Activated naive CD8-positive, alpha-beta T cell treated with anti-CD3 and anti-CD28 coated beads, Interleukin-2, amount 50 U/mL, for 24 hours (primary cell): ENCODE measurements around the gene AKAP12.
"Not testable (repeated sequence)": the region's sequence is repeated elsewhere in the genome, so short reads cannot be mapped to it uniquely, and the experiment has no call there.

Source experiments
- ATAC-seq: fragments of 150-1000 bp; cut with Tn5 transposase; one replicate; pipeline ENCODE4 v1.10.0; 2021
- DNase-seq: peaks from one replicate; pipeline ENCODE4 v3.0.0; 2021
- H3K27ac Mint-ChIP-seq: one replicate; pipeline ENCODE4 v1.8.0; 2021; ENCODE audit warnings: mild to moderate bottlenecking, mixed read lengths
- H3K27me3 Mint-ChIP-seq: one replicate; pipeline ENCODE4 v1.8.0; 2021; ENCODE audit warnings: mixed read lengths
- H3K36me3 Mint-ChIP-seq: one replicate; pipeline ENCODE4 v1.8.0; 2021; ENCODE audit warnings: low read depth, mixed read lengths
- H3K4me1 Mint-ChIP-seq: one replicate; pipeline ENCODE4 v1.8.0; 2021; ENCODE audit warnings: mixed read lengths
- H3K4me3 Mint-ChIP-seq: one replicate; pipeline ENCODE4 v1.8.0; 2021; ENCODE audit warnings: mild to moderate bottlenecking, moderate library complexity, mixed read lengths
- H3K9me3 Mint-ChIP-seq: one replicate; pipeline ENCODE4 v1.8.0; 2021; ENCODE audit warnings: mixed read lengths

Gene AKAP12

DNA sequence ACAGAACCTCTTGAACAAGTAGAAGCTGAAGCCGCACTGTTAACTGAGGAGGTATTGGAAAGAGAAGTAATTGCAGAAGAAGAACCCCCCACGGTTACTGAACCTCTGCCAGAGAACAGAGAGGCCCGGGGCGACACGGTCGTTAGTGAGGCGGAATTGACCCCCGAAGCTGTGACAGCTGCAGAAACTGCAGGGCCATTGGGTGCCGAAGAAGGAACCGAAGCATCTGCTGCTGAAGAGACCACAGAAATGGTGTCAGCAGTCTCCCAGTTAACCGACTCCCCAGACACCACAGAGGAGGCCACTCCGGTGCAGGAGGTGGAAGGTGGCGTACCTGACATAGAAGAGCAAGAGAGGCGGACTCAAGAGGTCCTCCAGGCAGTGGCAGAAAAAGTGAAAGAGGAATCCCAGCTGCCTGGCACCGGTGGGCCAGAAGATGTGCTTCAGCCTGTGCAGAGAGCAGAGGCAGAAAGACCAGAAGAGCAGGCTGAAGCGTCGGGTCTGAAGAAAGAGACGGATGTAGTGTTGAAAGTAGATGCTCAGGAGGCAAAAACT, 111.5 kb downstream of the AKAP12 start:
- ATAC-seq (no peak), DNase-seq (no peak)
- no peaks in the 10 kb centered on the region for H3K4me1 Mint-ChIP-seq
- no peak overlapping the region for H3K27ac Mint-ChIP-seq
- no peaks in the 10 kb centered on the region for H3K27me3 Mint-ChIP-seq
- H3K9me3 Mint-ChIP-seq, result no peaks in the 10 kb centered on the region
- H3K36me3 Mint-ChIP-seq, result no peaks in the 10 kb centered on the region
- H3K4me3 Mint-ChIP-seq, result no peak overlapping the region

DNA sequence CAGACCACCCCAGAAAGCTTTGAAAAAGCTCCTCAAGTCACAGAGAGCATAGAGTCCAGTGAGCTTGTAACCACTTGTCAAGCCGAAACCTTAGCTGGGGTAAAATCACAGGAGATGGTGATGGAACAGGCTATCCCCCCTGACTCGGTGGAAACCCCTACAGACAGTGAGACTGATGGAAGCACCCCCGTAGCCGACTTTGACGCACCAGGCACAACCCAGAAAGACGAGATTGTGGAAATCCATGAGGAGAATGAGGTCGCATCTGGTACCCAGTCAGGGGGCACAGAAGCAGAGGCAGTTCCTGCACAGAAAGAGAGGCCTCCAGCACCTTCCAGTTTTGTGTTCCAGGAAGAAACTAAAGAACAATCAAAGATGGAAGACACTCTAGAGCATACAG, 112.0 kb downstream of the AKAP12 start:
- Mint-ChIP-seq H3K9me3 (no peaks in the 10 kb centered on the region), H3K36me3 (no peaks in the 10 kb centered on the region), H3K27me3 (no peaks in the 10 kb centered on the region), H3K27ac (no peak overlapping the region), H3K4me3 (no peak overlapping the region), H3K4me1 (no peaks in the 10 kb centered on the region)
- DNase-seq (no peak), ATAC-seq (no peak)

DNA sequence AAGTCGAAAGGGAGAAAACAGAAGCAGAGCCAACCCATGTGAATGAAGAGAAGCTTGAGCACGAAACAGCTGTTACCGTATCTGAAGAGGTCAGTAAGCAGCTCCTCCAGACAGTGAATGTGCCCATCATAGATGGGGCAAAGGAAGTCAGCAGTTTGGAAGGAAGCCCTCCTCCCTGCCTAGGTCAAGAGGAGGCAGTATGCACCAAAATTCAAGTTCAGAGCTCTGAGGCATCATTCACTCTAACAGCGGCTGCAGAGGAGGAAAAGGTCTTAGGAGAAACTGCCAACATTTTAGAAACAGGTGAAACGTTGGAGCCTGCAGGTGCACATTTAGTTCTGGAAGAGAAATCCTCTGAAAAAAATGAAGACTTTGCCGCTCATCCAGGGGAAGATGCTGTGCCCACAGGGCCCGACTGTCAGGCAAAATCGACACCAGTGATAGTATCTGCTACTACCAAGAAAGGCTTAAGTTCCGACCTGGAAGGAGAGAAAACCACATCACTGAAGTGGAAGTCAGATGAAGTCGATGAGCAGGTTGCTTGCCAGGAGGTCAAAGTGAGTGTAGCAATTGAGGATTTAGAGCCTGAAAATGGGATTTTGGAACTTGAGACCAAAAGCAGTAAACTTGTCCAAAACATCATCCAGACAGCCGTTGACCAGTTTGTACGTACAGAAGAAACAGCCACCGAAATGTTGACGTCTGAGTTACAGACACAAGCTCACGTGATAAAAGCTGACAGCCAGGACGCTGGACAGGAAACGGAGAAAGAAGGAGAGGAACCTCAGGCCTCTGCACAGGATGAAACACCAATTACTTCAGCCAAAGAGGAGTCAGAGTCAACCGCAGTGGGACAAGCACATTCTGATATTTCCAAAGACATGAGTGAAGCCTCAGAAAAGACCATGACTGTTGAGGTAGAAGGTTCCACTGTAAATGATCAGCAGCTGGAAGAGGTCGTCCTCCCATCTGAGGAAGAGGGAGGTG, 112.9 kb downstream of the AKAP12 start:
- DNase-seq, result no peak
- Mint-ChIP-seq H3K27ac (no peak overlapping the region), H3K4me3 (no peak overlapping the region), H3K4me1 (peaks cover 3% of the 10 kb centered on the region), H3K9me3 (no peaks in the 10 kb centered on the region), H3K27me3 (no peaks in the 10 kb centered on the region), H3K36me3 (no peaks in the 10 kb centered on the region)
- no peak for ATAC-seq

DNA sequence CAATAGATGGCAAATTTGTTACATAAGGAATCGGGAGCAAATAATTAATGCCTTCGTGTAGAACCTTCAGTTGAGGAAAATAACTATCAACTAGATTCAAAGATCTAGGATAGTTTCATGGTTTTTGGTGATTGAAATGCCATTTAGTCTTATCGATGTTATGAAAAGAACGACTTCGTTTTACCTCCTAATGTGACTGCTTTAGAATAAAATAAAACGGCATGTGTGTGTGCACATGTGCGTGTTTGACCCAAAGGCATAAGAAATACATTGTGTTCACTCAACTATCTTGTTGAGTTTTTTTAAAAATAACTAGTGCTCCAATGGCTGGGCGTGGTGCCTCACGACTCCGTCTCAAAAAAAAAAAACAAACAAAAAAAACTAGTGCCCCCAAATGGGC, 114.0 kb downstream of the AKAP12 start:
- Mint-ChIP-seq H3K27me3 (no peaks in the 10 kb centered on the region), H3K4me1 (peaks cover 9% of the 10 kb centered on the region), H3K9me3 (no peaks in the 10 kb centered on the region), H3K36me3 (peaks cover 2% of the 10 kb centered on the region), H3K27ac (no peak overlapping the region), H3K4me3 (no peak overlapping the region)
- ATAC-seq (no peak), DNase-seq (no peak)

DNA sequence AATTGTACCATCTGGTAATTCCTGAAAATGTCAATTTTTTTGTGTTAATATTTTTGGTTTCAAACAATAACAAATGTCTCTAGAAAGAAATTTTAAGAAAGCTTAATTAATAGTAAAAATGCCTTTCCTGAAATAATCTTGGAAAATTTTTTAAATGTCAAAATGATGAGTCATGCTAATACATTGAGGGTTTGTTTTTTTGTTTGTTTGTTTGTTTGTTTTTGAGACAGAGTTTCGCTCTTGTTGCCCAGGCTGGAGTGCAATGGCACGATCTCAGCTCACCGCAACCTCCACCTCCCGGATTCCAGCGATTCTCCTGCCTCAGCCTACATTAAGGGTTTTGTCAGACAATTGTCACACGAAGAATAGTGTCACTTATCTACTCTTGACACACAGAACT, 117.2 kb downstream of the AKAP12 start:
- DNase-seq, H3K27ac Mint-ChIP-seq, H3K9me3 Mint-ChIP-seq, H3K4me3 Mint-ChIP-seq, ATAC-seq, H3K27me3 Mint-ChIP-seq, H3K4me1 Mint-ChIP-seq: not testable (repeated sequence)
- peaks cover 13% of the 10 kb centered on the region for H3K36me3 Mint-ChIP-seq

DNA sequence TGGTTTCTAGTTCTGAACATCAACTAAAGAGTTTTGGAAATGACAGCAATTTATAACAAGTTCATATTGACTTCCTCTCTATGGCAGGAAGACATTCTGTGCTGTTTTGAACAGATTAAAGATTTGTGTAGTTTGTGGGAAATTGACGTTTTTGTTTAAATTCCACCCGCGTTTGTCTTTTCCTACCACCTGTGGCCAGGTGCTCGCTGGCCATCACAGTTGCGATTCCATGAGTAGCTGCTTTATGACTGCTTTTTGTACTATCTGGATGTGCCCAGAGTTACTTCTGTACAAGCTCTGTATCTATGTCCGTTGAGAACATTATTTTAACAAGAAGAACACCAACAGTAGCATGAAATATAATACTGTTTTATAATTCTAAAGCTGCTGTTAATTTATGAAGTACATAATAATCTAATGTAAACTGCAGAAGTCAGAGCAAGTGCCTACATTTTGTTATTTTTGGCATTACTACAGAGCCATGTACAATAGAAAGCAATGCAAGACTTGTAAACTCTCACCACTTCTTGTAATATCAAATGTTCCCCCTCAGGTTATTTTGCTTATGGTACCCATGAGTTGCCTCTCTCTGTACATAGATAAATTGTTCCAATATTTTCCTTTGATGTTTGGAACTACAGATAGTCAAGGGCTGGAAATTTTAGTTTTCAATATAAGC, 118.1 kb downstream of the AKAP12 start:
- Mint-ChIP-seq H3K4me3 (no peak overlapping the region), H3K9me3 (no peaks in the 10 kb centered on the region), H3K4me1 (peaks cover 9% of the 10 kb centered on the region), H3K27ac (no peak overlapping the region), H3K27me3 (no peaks in the 10 kb centered on the region), H3K36me3 (peaks cover 17% of the 10 kb centered on the region)
- DNase-seq (no peak), ATAC-seq (no peak)

DNA sequence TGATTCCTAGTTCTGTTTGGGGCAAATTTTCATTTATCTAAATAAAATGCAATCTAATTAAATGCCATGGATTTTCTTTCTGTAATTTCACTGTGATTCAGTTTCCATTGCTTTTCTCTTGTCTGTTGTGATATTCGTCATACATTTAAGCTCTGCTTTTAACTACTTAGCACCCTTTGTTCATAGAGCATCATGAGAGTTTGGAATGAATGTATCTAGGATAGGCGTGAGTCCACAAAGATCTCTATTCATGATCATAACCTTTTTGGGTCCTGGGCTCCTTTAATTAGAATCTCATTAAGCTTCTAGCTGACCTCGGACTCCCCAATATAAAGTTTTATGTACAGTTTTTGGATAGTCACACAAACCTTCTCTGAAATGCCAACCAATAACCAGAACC, 118.7 kb downstream of the AKAP12 start:
- Mint-ChIP-seq H3K27me3 (no peaks in the 10 kb centered on the region), H3K4me3 (no peak overlapping the region), H3K9me3 (no peaks in the 10 kb centered on the region), H3K27ac (no peak overlapping the region), H3K4me1 (peaks cover 9% of the 10 kb centered on the region), H3K36me3 (peaks cover 23% of the 10 kb centered on the region)
- DNase-seq (no peak), ATAC-seq (no peak)

DNA sequence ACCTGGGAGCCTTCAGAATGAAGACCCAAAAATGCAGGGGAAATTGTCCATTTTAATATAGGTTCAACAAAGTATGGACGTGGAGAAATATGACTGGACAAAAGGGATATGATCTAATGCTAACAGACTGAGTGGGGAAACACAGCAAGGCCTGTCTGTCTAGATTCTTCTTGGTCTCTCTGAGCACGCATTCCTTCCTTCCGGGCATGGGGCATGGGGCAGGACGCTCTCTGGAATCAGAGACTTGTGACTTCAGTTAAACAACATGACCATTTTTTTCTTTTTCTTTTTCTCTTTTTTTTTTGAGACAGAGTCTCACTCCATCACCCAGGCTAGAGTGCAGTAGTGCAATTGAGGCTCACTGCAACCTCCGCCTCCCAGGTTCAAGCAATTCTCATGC, 119.7 kb downstream of the AKAP12 start:
- ATAC-seq, result no peak
- Mint-ChIP-seq H3K27ac (no peak overlapping the region), H3K36me3 (peaks cover 26% of the 10 kb centered on the region), H3K9me3 (no peaks in the 10 kb centered on the region), H3K4me1 (peaks cover 9% of the 10 kb centered on the region), H3K4me3 (no peak overlapping the region), H3K27me3 (no peaks in the 10 kb centered on the region)
- DNase-seq, result no peak

DNA sequence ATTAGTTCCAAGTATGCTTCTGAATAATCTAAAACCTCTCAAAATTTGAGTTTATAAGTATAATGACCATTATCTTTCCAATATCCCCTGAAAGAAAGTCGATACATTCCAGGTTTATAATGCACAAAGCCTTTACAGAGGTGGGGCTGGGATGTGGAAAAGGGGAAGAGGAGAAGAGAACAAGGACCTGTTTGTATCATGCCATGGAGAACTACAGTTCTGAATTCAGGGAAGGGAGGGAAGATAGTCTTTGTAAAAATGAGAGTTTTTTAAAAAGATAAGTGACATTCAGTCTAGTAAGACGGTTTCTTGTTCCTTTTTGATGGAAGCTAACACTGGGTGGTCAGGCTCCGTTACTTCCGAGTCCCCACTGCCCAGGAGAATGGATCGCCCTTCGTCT, 125.5 kb downstream of the AKAP12 start:
- Mint-ChIP-seq H3K36me3 (peaks cover 56% of the 10 kb centered on the region), H3K4me3 (no peak overlapping the region), H3K27ac (no peak overlapping the region), H3K27me3 (no peaks in the 10 kb centered on the region), H3K4me1 (no peaks in the 10 kb centered on the region), H3K9me3 (no peaks in the 10 kb centered on the region)
- DNase-seq (no peak), ATAC-seq (no peak)

DNA sequence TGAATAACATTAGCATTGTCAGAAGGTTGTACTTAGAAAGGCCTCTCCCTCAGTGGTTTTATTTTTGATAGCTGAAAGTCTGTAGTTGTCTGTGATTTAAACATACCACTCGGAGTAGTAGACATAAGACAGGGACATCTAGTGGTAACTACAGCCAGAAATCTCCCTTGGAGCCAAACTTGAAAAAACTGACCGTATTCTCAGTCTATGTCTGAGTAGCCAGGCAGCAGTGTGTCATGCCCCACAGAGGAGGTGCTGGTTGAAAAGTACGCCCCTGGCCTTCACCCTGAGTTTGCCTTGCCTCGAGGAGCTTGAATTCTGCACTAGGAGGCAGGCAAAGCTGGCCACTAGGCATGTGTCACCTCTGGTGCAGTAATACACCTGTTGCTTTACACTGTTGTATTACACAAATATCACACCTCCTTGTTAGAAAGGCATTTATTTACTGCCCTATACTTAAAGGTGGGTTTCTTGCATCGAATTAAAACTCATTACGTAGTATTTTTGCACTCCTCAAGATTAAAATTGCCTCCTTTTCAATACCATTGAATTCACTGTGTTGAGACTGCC, 130.8 kb downstream of the AKAP12 start:
- ATAC-seq (no peak), DNase-seq (no peak)
- Mint-ChIP-seq H3K27ac (no peak overlapping the region), H3K9me3 (no peaks in the 10 kb centered on the region), H3K4me1 (peaks cover 42% of the 10 kb centered on the region), H3K27me3 (no peaks in the 10 kb centered on the region), H3K4me3 (no peak overlapping the region), H3K36me3 (peaks cover 55% of the 10 kb centered on the region)

DNA sequence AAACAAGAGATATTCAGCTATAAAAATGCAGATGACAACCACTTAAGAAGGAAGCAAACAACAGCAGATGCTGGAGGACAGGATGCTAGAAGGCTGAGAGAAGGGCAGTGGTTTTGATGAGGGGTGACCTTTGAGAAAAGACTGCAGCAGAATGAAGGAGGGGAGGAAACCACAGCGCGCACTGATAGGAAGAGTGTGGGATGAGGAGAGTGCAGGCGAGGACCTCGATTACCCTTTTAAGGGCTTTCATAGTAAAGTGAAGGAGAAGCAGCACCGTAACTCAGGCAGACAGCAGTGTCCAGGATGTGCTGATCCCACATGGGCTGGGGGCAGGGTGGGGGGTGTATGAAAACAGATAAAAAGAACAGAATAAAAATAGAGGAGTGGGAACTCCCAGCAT, 132.4 kb downstream of the AKAP12 start:
- H3K4me1 Mint-ChIP-seq, result peaks cover 58% of the 10 kb centered on the region
- no peaks in the 10 kb centered on the region for H3K9me3 Mint-ChIP-seq
- peak; percentile 93 for ATAC-seq
- peaks cover 46% of the 10 kb centered on the region for H3K36me3 Mint-ChIP-seq
- peak overlapping the region; percentile 60 for H3K4me3 Mint-ChIP-seq
- peak overlapping the region; percentile 86 for H3K27ac Mint-ChIP-seq
- no peaks in the 10 kb centered on the region for H3K27me3 Mint-ChIP-seq
- peak; percentile 44 for DNase-seq

DNA sequence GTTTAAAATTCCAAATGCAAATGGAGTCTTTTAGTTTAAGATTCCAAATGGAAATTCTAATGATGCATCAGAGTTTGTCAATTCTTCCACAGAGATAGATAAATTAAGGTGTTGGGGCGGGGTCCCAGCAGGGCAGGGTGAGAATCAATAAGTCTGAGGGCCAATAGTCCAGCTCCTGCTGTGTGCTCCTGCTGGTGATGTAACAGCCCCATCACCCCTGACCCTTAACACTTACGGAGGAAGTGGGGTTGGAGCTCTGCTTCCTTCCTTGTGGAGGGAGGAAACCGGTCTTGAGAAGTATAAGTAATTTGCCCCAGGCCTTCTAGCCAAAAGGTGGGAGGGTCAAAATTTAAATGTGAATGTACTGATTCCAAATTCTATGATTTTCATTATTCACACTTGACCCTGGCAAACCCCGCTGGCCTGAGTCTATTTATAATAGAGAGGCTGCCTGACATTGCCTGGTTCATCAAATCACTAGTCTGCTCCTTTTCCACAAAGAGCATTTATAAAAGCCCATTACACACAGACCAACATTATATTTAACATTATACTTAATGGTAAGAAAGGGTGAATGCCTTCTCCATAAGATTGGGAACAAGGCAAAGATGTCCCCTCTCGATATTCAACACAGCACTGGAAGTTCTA, 134.4 kb downstream of the AKAP12 start:
- peak overlapping the region; percentile 56 for H3K4me3 Mint-ChIP-seq
- peak overlapping the region; percentile 61 for H3K27ac Mint-ChIP-seq
- no peak for ATAC-seq
- H3K4me1 Mint-ChIP-seq, result peaks cover 72% of the 10 kb centered on the region
- H3K9me3 Mint-ChIP-seq, result no peaks in the 10 kb centered on the region
- H3K36me3 Mint-ChIP-seq, result peaks cover 42% of the 10 kb centered on the region
- H3K27me3 Mint-ChIP-seq, result no peaks in the 10 kb centered on the region
- no peak for DNase-seq

DNA sequence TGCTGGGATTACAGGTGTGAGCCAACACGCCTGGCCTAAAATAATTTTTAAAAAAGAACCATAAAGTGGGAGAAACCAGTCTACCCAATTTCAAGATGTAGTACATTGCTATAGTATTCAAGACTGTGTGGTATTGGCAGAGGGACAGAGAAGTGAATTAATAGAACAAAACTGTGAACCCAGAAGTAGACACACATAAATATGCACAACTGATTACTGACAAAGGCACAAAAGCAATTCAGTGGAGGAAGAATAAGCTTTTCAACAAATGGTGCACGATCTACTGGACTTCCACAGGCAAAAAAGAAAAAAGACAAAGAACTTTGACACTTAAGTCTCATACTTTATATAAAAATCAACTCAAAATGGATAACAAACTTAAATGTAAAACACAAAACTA, 136.1 kb downstream of the AKAP12 start:
- Mint-ChIP-seq H3K9me3 (no peaks in the 10 kb centered on the region), H3K27me3 (no peaks in the 10 kb centered on the region), H3K27ac (no peak overlapping the region), H3K4me3 (no peak overlapping the region), H3K4me1 (peaks cover 86% of the 10 kb centered on the region), H3K36me3 (peaks cover 36% of the 10 kb centered on the region)
- no peak for DNase-seq
- ATAC-seq, result no peak

DNA sequence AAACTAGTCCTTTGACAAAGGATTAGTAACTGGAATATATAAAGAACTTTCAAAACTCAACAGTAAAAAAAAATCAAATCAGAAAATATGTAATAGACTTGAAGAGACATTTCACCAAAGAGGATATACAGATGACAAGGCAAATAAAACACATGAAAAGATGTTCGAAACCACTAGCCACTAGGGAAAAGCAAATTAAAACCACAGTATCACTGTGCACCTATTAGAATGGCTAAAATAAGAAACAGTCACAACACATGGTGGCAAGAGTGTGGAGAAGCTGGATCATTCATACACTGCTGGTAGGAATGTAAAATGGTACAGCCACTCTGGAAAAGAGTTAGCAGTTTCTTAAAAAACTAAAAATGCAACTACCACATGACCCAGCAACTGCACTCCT, 136.7 kb downstream of the AKAP12 start:
- Mint-ChIP-seq H3K36me3 (peaks cover 31% of the 10 kb centered on the region), H3K9me3 (no peaks in the 10 kb centered on the region), H3K27ac (peak overlapping the region; percentile 9), H3K27me3 (no peaks in the 10 kb centered on the region), H3K4me1 (peaks cover 87% of the 10 kb centered on the region), H3K4me3 (peak overlapping the region; percentile 26)
- DNase-seq (no peak), ATAC-seq (no peak)
